ENCODE data around the gene TMEM192. TPM values are rescaled to one million over a fixed set of nuclear protein-coding genes. Genes with fewer than 3 reads are reported as not detected.

The TMEM192 gene
- total and polyA plus RNA-seq, 2 donors (not counting 3 experiments of a cell fraction or from before 2014, with no cell fraction given), result 11.4 to 13.0 TPM

Other genes starting within 250 kb of the TMEM192 start
- gene APELA, start 235.7 kb downstream of the TMEM192 start, total RNA-seq, result not detected in 2 replicates
- not detected in 2 replicates for gene APELA, start 235.7 kb downstream of the TMEM192 start, polyA plus RNA-seq
- 0.22 TPM in 1 of 2 replicates, not detected in the other for gene TRIM61, start 135.2 kb downstream of the TMEM192 start, total RNA-seq
- not detected in 2 replicates for gene TRIM61, start 135.2 kb downstream of the TMEM192 start, polyA plus RNA-seq
- gene TRIM60, start 80.9 kb downstream of the TMEM192 start, total RNA-seq, result not detected in 2 replicates
- not detected in 2 replicates for gene TRIM60, start 80.9 kb downstream of the TMEM192 start, polyA plus RNA-seq
- not detected in 2 replicates for gene TRIM75, start 59.0 kb downstream of the TMEM192 start, total RNA-seq
- gene TRIM75, start 59.0 kb downstream of the TMEM192 start, polyA plus RNA-seq, result not detected in 2 replicates
- gene KLHL2, start 94.7 kb upstream of the TMEM192 start, total RNA-seq, result 22.1 and 22.9 TPM in 2 replicates
- gene KLHL2, start 94.7 kb upstream of the TMEM192 start, polyA plus RNA-seq, result 6.9 and 9.9 TPM in 2 replicates
- 109 and 127 TPM in 2 replicates for gene MSMO1, start 214.8 kb upstream of the TMEM192 start, total RNA-seq
- 69.0 and 74.3 TPM in 2 replicates for gene MSMO1, start 214.8 kb upstream of the TMEM192 start, polyA plus RNA-seq